ENCODE results near the gene WWOX. TPM values are rescaled to one million over a fixed set of nuclear protein-coding genes. Genes with fewer than 3 reads are reported as not detected.

WWOX gene
- total RNA-seq, 2 donors from 2014 or later, result 30.0 to 35.4 TPM

- H3K36me3 ChIP-seq (ENCODE audit: control insufficient read depth, insufficient read depth, low read length), result no peaks in the 10 kb centered on the region
- Mint-ChIP-seq H3K4me1 (no peaks in the 10 kb centered on the region), H3K27ac (no peak overlapping the region), H3K9me3 (no peaks in the 10 kb centered on the region), H3K36me3 (ENCODE audit: low read depth) (no peaks in the 10 kb centered on the region), H3K27me3 (ENCODE audit: insufficient read depth) (no peaks in the 10 kb centered on the region), H3K4me3 (no peak overlapping the region)
- DNase-seq, result no peak
- H3K27me3 ChIP-seq (ENCODE audit: control insufficient read depth, insufficient read depth, low read length, poor library complexity, severe bottlenecking), result no peaks in the 10 kb centered on the region
- no peaks in the 10 kb centered on the region for H3K4me1 ChIP-seq (ENCODE audit: control insufficient read depth, insufficient read depth, low read length)
- no peak overlapping the region for H3K9ac ChIP-seq (ENCODE audit: extremely low read depth, low read length, poor library complexity, severe bottlenecking)
- H3K27ac ChIP-seq (ENCODE audit: low read depth, low read length), result no peak overlapping the region
- H3K4me3 ChIP-seq (ENCODE audit: low read length), result no peak overlapping the region
- no peaks in the 10 kb centered on the region for H3K9me3 ChIP-seq (ENCODE audit: control insufficient read depth, low read length)
- TF ChIP-seq, protein P1, sequence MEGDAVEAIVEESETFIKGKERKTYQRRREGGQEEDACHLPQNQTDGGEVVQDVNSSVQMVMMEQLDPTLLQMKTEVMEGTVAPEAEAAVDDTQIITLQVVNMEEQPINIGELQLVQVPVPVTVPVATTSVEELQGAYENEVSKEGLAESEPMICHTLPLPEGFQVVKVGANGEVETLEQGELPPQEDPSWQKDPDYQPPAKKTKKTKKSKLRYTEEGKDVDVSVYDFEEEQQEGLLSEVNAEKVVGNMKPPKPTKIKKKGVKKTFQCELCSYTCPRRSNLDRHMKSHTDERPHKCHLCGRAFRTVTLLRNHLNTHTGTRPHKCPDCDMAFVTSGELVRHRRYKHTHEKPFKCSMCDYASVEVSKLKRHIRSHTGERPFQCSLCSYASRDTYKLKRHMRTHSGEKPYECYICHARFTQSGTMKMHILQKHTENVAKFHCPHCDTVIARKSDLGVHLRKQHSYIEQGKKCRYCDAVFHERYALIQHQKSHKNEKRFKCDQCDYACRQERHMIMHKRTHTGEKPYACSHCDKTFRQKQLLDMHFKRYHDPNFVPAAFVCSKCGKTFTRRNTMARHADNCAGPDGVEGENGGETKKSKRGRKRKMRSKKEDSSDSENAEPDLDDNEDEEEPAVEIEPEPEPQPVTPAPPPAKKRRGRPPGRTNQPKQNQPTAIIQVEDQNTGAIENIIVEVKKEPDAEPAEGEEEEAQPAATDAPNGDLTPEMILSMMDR (conservative IDR thresholded peaks at IDR 0.05), result no peak
- WGBS, 2 experiments (ENCODE audit: insufficient coverage in 1 of 2, insufficient read length in 1 of 2), result 87% methylated on average over 2 of the region's 2 CpGs; no CpG with 5 or more reads in 1 of the 2 experiments
Measured at GRCh38 chr16:78365366-78365765, 265.9 kb downstream of the WWOX start.

- Mint-ChIP-seq H3K36me3 (ENCODE audit: low read depth) (no peaks in the 10 kb centered on the region), H3K27ac (no peak overlapping the region), H3K4me3 (no peak overlapping the region), H3K4me1 (peaks cover 6% of the 10 kb centered on the region), H3K9me3 (no peaks in the 10 kb centered on the region), H3K27me3 (ENCODE audit: insufficient read depth) (no peaks in the 10 kb centered on the region)
- no peaks in the 10 kb centered on the region for H3K27me3 ChIP-seq (ENCODE audit: control insufficient read depth, insufficient read depth, low read length, poor library complexity, severe bottlenecking)
- TF ChIP-seq, protein P1 (conservative IDR thresholded peaks at IDR 0.05), result no peak
- no peak overlapping the region for H3K9ac ChIP-seq (ENCODE audit: extremely low read depth, low read length, poor library complexity, severe bottlenecking)
- H3K36me3 ChIP-seq (ENCODE audit: control insufficient read depth, insufficient read depth, low read length), result no peaks in the 10 kb centered on the region
- H3K27ac ChIP-seq (ENCODE audit: low read depth, low read length), result no peak overlapping the region
- 91% methylated on average over 7 to 10 of the region's 10 CpGs for WGBS, 2 experiments (ENCODE audit: insufficient coverage in 1 of 2, insufficient read length in 1 of 2)
- H3K4me1 ChIP-seq (ENCODE audit: control insufficient read depth, insufficient read depth, low read length), result no peaks in the 10 kb centered on the region
- no peaks in the 10 kb centered on the region for H3K9me3 ChIP-seq (ENCODE audit: control insufficient read depth, low read length)
- no peak for DNase-seq
- H3K4me3 ChIP-seq (ENCODE audit: low read length), result no peak overlapping the region
Measured at GRCh38 chr16:78368121-78369102, 269.0 kb downstream of the WWOX start.

DNA sequence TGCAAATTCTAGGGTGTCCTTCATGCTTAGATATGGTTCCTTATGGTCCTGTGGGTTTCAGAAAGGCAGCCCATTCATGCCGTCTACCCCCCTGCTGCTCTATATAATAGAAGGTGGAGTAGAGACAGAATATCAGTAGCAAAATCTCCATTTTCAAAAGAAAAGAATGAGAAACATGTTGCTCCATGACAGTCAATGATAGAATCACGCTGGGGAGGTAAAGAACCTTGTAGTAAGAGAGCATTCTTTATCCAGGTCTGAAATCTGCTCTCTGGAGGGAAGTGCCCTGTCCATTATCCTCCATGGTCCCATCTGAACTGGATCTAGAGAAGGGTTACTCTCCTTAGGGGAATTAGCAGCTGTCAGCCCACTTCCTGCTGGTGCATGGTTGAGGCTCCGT, 272.8 kb downstream of the WWOX start:
- Mint-ChIP-seq H3K4me1 (peaks cover 6% of the 10 kb centered on the region), H3K9me3 (no peaks in the 10 kb centered on the region), H3K27me3 (ENCODE audit: insufficient read depth) (no peaks in the 10 kb centered on the region), H3K4me3 (no peak overlapping the region), H3K27ac (no peak overlapping the region), H3K36me3 (ENCODE audit: low read depth) (no peaks in the 10 kb centered on the region)
- TF ChIP-seq, protein P1 (conservative IDR thresholded peaks at IDR 0.05), result no peak
- Histone ChIP-seq H3K4me3 (ENCODE audit: low read length) (peak overlapping the region; percentile 12), H3K36me3 (ENCODE audit: control insufficient read depth, insufficient read depth, low read length) (peaks cover 5% of the 10 kb centered on the region), H3K27ac (ENCODE audit: low read depth, low read length) (peak overlapping the region; percentile 7), H3K4me1 (ENCODE audit: control insufficient read depth, insufficient read depth, low read length) (no peaks in the 10 kb centered on the region), H3K27me3 (ENCODE audit: control insufficient read depth, insufficient read depth, low read length, poor library complexity, severe bottlenecking) (no peaks in the 10 kb centered on the region), H3K9me3 (ENCODE audit: control insufficient read depth, low read length) (no peaks in the 10 kb centered on the region), H3K9ac (ENCODE audit: extremely low read depth, low read length, poor library complexity, severe bottlenecking) (no peak overlapping the region)
- WGBS, 2 experiments (ENCODE audit: insufficient coverage in 1 of 2, insufficient read length in 1 of 2), result 17 to 38% methylated on average over 1 to 2 of the region's 3 CpGs
- no peak for DNase-seq

All from endodermal cell (in vitro differentiated cells).